Astrocyte of the hippocampus (primary cell): Measurements from ENCODE around the gene CDH26.

Experiments
- DNase-seq: peaks from one replicate; pipeline ENCODE4 v3.0.0; 2011; ENCODE audit warnings: low read depth, low spot score

The CDH26 gene

GRCh38 chr20:59958123-59958522, at the start of gene CDH26:
TSS of gene CDH26 (plus strand) at chr20:59958423. CDS start at chr20:59958727, 304 bp downstream.
- DNase-seq, result no peak

- no peak for DNase-seq
Measured at GRCh38 chr20:59908855-59909254, 49.4 kb upstream of the CDH26 start.

- peak; percentile 4 for DNase-seq
Measured at GRCh38 chr20:59911041-59911440, 47.2 kb upstream of the CDH26 start.

GRCh38 chr20:59912609-59913008, 45.6 kb upstream of the CDH26 start:
- no peak for DNase-seq

- no peak for DNase-seq
Measured at GRCh38 chr20:59920944-59921343, 37.3 kb upstream of the CDH26 start.

GRCh38 chr20:59923514-59923913, 34.7 kb upstream of the CDH26 start:
- no peak for DNase-seq

GRCh38 chr20:59925359-59925758, 32.9 kb upstream of the CDH26 start:
- DNase-seq, result no peak

- DNase-seq, result no peak
Measured at GRCh38 chr20:59925899-59926298, 32.3 kb upstream of the CDH26 start.

- DNase-seq, result no peak
Measured at GRCh38 chr20:59931511-59932312, 26.5 kb upstream of the CDH26 start.

- DNase-seq, result no peak
Measured at GRCh38 chr20:59932616-59933295, 25.5 kb upstream of the CDH26 start.

GRCh38 chr20:59933296-59933848, 24.9 kb upstream of the CDH26 start, which contains the start of gene SYCP2:
TSS of gene SYCP2 (minus strand) at chr20:59933637. CDS start at chr20:59922413, 11,224 bp downstream.
- DNase-seq, result no peak

- peak; percentile 90 for DNase-seq
Measured at GRCh38 chr20:59933849-59934585, 24.2 kb upstream of the CDH26 start.

- no peak for DNase-seq
Measured at GRCh38 chr20:59935457-59936185, 22.6 kb upstream of the CDH26 start.

- no peak for DNase-seq
Measured at GRCh38 chr20:59936409-59936808, 21.8 kb upstream of the CDH26 start.

GRCh38 chr20:59937150-59937549, 21.1 kb upstream of the CDH26 start:
- DNase-seq, result no peak

GRCh38 chr20:59938221-59938620, 20.0 kb upstream of the CDH26 start:
- peak; percentile 47 for DNase-seq

- DNase-seq, result peak; percentile 14
Measured at GRCh38 chr20:59938696-59939051, 19.5 kb upstream of the CDH26 start.

- DNase-seq, result no peak
Measured at GRCh38 chr20:59939052-59939878, 19.0 kb upstream of the CDH26 start.

- DNase-seq, result no peak
Measured at GRCh38 chr20:59939879-59940128, 18.4 kb upstream of the CDH26 start.

- peak; percentile 99 for DNase-seq
Measured at GRCh38 chr20:59940129-59940955, 17.9 kb upstream of the CDH26 start, which contains the start of the genes FAM217B and PPP1R3D. TSS of gene FAM217B (plus strand) at chr20:59940389. CDS start at chr20:59943944, 3,555 bp downstream. TSS of gene PPP1R3D (minus strand) at chr20:59940305. CDS start at chr20:59939931, 374 bp downstream.
